ENCODE data around the gene PHLDB1. TPM values are rescaled to one million over a fixed set of nuclear protein-coding genes. Genes with fewer than 3 reads are reported as not detected.

Gene PHLDB1
- total RNA-seq, 4 donors from 2014 or later, result 51.9 to 77.4 (median 70.2) TPM

DNA sequence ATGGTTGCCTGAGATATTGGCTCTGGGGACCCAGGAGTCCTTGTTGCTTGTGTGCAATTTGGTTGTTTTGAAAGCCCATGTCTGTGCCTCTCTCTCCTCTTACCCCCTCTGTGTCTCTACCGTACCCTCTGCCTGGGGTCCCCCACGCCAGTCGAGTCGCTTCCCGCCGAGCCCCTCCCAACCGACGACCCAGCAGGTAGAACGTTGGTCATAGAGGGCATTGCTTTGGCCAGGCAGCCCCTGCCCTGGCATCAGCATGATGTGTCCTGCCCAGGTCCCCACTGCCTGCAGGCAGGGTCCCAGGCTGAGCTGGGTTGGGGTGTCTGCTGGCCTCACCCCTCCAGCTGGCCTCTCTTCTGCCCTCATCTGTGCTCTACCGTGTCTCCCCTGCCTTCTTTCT lies 37.1 kb downstream of the PHLDB1 start:
- 90 to 94% methylated on average over 10 of the region's 10 CpGs for WGBS, 2 donors
- no peak overlapping the region for H3K4me3 ChIP-seq (ENCODE audit: low read depth, poor library complexity, severe bottlenecking)
- TF ChIP-seq, protein P1, sequence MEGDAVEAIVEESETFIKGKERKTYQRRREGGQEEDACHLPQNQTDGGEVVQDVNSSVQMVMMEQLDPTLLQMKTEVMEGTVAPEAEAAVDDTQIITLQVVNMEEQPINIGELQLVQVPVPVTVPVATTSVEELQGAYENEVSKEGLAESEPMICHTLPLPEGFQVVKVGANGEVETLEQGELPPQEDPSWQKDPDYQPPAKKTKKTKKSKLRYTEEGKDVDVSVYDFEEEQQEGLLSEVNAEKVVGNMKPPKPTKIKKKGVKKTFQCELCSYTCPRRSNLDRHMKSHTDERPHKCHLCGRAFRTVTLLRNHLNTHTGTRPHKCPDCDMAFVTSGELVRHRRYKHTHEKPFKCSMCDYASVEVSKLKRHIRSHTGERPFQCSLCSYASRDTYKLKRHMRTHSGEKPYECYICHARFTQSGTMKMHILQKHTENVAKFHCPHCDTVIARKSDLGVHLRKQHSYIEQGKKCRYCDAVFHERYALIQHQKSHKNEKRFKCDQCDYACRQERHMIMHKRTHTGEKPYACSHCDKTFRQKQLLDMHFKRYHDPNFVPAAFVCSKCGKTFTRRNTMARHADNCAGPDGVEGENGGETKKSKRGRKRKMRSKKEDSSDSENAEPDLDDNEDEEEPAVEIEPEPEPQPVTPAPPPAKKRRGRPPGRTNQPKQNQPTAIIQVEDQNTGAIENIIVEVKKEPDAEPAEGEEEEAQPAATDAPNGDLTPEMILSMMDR (IDR thresholded peaks at IDR 0.05), result no peak
- no peak for TF ChIP-seq POLR2A (IDR thresholded peaks at IDR 0.05)
- no peak for DNase-seq (ENCODE audit: low spot score in 2 of 2)
- intact Hi-C loops (cut with DNase I; ENCODE audit: low total_unique reads), result no loop called here

DNA sequence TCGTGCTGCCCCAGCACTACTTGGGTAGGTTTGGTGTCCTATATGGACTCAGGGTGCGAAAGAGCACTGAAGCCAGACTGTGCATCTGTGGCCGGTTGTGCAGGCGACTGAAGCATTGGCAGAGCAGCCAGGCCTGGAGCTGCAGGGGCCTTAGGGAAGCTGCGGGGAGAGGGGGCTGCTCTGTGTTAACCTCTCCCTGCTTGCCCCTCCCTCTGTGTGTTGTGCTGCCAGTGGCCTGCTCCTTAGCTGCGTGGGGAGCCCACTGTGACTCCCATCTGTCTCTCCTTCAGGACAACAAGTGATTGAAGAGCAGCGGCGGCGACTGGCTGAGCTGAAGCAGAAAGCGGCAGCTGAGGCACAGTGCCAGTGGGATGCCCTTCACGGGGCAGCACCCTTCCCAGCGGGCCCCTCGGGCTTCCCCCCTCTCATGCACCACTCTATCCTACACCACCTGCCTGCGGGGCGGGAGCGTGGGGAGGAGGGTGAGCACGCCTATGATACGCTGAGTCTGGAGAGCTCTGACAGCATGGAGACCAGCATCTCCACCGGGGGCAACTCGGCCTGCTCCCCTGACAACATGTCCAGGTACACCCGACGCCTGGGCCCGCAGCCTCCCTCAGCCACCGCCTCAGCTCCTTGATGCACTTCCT lies 37.8 kb downstream of the PHLDB1 start:
- intact Hi-C loops (cut with DNase I; ENCODE audit: low total_unique reads), result no loop called here
- H3K4me3 ChIP-seq (ENCODE audit: low read depth, poor library complexity, severe bottlenecking), result no peak overlapping the region
- 84 to 92% methylated on average over 24 of the region's 24 CpGs for WGBS, 2 donors
- DNase-seq (ENCODE audit: low spot score in 2 of 2), result no peak
- TF ChIP-seq, protein P1 (IDR thresholded peaks at IDR 0.05), result no peak
- no peak for TF ChIP-seq POLR2A (IDR thresholded peaks at IDR 0.05)

DNA sequence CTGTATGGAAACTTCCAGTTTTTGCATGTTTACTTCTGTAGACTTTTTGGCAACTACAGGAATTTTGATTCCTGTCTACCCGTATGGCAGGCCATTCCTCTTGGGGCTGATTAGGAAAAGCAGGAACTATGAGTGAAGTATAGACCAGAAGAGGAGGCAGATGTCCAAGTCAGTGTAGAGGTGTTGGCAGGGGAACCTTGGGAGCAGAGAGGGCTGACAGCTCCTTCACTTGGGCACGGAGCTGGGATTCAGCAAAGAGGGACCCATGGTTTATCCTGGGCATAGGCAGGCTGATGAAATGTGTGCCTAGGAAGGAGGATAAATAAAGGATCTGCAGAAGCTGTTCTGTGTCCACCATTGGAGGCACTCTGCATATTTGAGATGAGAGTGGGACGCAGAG lies 39.0 kb downstream of the PHLDB1 start:
- TF ChIP-seq POLR2A (IDR thresholded peaks at IDR 0.05), result no peak
- TF ChIP-seq, protein P1 (IDR thresholded peaks at IDR 0.05), result no peak
- WGBS, 2 donors, result 64 to 67% methylated on average over 3 of the region's 3 CpGs
- no peak overlapping the region for H3K4me3 ChIP-seq (ENCODE audit: low read depth, poor library complexity, severe bottlenecking)
- DNase-seq (ENCODE audit: low spot score in 2 of 2), result no peak
- intact Hi-C loops (cut with DNase I; ENCODE audit: low total_unique reads), result no loop called here

DNA sequence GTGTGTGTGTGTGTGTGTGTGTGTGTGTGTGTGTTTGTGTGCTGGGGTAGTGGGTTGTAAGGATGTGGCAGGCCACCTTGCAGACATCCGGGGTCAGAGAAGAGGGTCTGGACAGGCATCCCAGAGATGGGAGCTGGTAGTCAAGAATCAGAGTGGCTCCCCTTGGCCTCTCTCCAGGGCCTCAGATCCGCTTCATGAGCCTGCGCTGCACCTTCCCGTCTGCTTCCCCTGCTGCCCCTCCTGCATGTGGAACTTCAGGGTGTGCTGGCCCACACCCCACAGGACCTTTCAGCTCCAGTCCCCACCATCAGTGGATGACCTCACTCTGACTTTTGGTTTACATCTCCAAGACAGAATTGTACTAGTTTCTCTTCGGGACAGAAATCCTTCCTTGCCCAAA lies 40.9 kb downstream of the PHLDB1 start:
- no peak for TF ChIP-seq POLR2A (IDR thresholded peaks at IDR 0.05)
- TF ChIP-seq, protein P1 (IDR thresholded peaks at IDR 0.05), result no peak
- intact Hi-C loops (cut with DNase I; ENCODE audit: low total_unique reads), result no loop called here
- WGBS, 2 donors, result 80 to 82% methylated on average over 5 of the region's 5 CpGs
- DNase-seq (ENCODE audit: low spot score in 2 of 2), result no peak
- H3K4me3 ChIP-seq (ENCODE audit: low read depth, poor library complexity, severe bottlenecking), result no peak overlapping the region

DNA sequence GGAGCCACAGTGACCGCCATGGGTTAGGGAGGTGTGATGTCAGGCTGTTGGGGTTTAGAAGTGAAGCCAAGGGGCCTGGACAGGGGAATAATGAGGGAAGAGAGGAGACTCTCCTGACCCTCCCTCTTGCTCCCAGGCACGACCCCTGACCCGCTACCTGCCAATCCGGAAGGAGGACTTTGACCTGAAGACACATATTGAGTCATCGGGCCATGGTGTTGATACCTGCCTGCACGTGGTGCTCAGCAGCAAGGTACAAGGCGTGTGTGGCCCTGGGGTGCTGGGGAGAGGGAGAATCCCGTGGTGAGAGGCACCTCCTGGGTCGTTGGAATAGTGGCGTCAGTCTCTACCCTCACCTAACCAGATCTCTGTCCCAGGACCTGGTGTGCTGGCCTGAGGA lies 42.5 kb downstream of the PHLDB1 start:
- 77 to 93% methylated on average over 10 of the region's 10 CpGs for WGBS, 2 donors
- DNase-seq (ENCODE audit: low spot score in 2 of 2), result no peak
- intact Hi-C loops (cut with DNase I; ENCODE audit: low total_unique reads), result no loop called here
- TF ChIP-seq, protein P1 (IDR thresholded peaks at IDR 0.05), result no peak
- TF ChIP-seq POLR2A (IDR thresholded peaks at IDR 0.05), result no peak
- no peak overlapping the region for H3K4me3 ChIP-seq (ENCODE audit: low read depth, poor library complexity, severe bottlenecking)

DNA sequence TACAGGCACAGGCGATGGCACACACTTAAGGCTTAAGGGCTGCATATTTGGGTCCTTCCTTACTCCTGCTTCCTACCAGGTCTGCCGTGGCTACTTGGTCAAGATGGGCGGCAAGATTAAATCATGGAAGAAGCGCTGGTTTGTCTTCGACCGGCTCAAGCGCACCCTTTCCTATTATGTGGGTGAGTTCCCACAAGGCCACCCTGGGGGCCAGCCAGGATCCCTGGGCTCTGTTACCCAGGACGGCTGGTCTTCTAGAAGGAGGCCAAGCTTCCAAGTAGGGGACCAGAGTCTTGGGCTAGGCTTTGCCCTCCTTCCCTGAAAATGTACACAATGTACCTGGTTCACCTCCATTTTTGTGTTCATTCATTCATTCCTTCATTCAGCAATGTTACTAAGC lies 43.0 kb downstream of the PHLDB1 start:
- intact Hi-C loops (cut with DNase I; ENCODE audit: low total_unique reads), result no loop called here
- no peak for DNase-seq (ENCODE audit: low spot score in 2 of 2)
- H3K4me3 ChIP-seq (ENCODE audit: low read depth, poor library complexity, severe bottlenecking), result no peak overlapping the region
- WGBS, 2 donors, result 91 to 97% methylated on average over 8 of the region's 8 CpGs
- TF ChIP-seq, protein P1 (IDR thresholded peaks at IDR 0.05), result no peak
- TF ChIP-seq POLR2A (IDR thresholded peaks at IDR 0.05), result no peak

All from lower leg skin (tissue), 4 donors.